ENCODE results near the gene NALF2.

Gene NALF2

DNA sequence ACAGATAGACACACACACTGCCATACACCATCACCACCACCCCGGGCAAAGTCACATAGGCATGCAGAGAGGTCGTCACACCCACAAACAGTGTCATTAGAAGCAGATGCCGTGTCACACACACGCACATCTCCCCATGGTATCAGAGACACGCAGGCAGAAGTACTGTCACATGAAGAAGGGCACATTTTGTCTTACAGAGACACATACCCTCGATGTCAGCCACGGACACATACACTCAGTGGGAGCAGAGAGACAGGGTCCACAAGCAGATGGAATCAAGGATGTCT, 3.3 kb downstream of the NALF2 start:
- Mint-ChIP-seq H3K27me3 (ENCODE audit: low read depth) (peaks cover 31% of the 10 kb centered on the region), H3K9me3 (no peaks in the 10 kb centered on the region), H3K4me3 (no peak overlapping the region), H3K4me1 (ENCODE audit: low read depth) (no peaks in the 10 kb centered on the region), H3K27ac (no peak overlapping the region), H3K36me3 (ENCODE audit: low read depth) (no peaks in the 10 kb centered on the region)

DNA sequence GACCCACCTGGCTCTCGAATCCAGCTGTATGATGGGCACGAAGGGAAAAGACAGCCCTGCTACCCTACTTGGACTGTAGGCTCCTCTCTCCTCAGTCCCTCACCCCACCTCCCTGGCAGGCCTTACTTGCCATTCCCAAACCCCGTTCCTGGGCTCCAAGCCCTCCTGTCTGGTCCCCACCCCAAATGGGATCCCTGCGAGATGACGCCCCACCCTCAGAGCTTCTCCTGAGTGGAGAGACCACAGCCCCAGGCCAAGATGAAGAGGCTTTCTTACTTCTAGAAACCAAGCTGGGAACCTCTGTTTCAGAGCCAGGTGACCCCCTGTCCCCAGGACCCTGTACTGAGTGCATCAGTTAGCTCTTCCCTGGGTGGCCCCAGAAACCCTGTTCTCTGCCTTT, 4.5 kb downstream of the NALF2 start:
- Mint-ChIP-seq H3K27ac (no peak overlapping the region), H3K4me3 (no peak overlapping the region), H3K9me3 (no peaks in the 10 kb centered on the region), H3K36me3 (ENCODE audit: low read depth) (no peaks in the 10 kb centered on the region), H3K4me1 (ENCODE audit: low read depth) (no peaks in the 10 kb centered on the region), H3K27me3 (ENCODE audit: low read depth) (peaks cover 31% of the 10 kb centered on the region)

DNA sequence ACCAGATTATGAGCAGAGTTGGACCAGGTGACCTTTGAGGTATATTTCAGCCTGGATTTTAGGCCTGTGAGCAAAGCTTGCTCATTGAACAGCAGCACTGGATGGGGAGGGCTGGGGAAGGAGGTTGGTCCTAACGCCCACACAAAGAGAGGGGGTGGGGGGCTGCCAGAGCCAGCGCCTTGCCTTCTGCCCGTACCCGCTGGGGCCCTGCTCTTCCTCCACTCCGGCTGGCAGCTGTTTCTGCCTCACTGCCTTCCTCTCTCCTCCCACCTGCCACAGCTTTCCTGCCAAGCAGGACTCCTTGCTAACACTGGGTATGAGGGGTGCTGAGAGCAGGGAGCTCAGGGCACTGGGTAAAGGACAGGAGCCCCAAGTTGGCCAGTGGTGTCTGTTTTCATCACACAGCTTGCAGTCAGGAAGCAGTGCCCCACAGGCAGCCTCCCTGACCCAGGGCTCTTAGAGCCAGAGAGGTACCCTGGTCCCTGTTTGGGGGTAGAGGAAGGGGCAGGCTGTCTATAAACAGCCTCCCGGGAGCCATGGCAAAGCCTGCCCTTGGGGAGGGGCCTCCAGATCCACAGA, 6.1 kb downstream of the NALF2 start:
- H3K27me3 Mint-ChIP-seq (ENCODE audit: low read depth) = peaks cover 31% of the 10 kb centered on the region
- H3K4me1 Mint-ChIP-seq (ENCODE audit: low read depth) = no peaks in the 10 kb centered on the region
- no peaks in the 10 kb centered on the region for H3K36me3 Mint-ChIP-seq (ENCODE audit: low read depth)
- no peak overlapping the region for H3K4me3 Mint-ChIP-seq
- H3K9me3 Mint-ChIP-seq = no peaks in the 10 kb centered on the region
- no peak overlapping the region for H3K27ac Mint-ChIP-seq

DNA sequence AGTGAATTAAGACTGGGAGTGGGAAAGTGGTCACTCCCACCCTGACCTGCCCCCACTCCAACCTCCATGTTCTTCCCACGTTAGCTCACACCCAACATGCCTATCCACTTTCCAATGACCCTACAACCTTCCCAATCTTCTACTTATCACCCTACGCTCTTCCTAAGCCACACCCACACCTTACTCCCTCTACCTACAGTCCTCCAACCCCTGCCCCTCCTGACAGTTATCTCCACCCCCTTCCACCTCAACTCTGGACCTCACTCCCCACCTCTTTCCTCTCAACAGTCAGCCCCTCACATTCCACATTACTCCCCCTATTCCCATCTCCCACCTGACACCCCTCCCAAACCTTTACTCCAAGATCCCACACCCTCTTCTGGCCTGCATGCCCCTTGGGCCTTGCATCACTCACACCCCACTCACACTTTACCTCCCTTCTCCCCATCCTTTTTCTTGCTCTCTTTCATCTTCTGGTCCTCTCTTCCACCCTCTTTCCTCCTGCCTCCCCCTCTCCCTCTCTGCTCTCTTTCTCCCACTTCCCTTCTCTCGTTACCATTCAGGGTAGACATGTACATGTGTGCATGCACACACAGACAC, 6.9 kb downstream of the NALF2 start:
- Mint-ChIP-seq H3K27me3 (ENCODE audit: low read depth) (peaks cover 31% of the 10 kb centered on the region), H3K4me3 (no peak overlapping the region), H3K27ac (no peak overlapping the region), H3K9me3 (no peaks in the 10 kb centered on the region), H3K4me1 (ENCODE audit: low read depth) (no peaks in the 10 kb centered on the region), H3K36me3 (ENCODE audit: low read depth) (no peaks in the 10 kb centered on the region)

DNA sequence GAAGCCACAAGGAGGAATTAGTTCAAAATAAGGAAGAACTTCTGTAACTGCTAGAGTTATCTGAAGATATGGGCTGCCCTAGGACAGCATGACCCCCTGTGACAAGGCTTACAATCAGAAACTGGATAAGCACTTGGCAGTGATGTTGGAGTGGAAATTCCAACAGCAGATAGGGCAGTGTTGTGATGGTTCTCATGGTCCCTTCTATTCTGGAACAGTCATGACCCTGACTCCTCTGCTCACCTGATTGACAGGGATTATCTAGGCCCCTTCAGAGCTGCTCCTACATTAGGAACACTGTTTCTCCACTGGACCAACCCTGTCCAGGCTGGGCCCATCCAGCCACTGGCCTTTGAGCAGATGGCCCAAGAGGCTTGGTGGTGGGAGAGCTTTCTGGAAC, 17.9 kb downstream of the NALF2 start:
- H3K9me3 Mint-ChIP-seq = no peaks in the 10 kb centered on the region
- peaks cover 4% of the 10 kb centered on the region for H3K27me3 Mint-ChIP-seq (ENCODE audit: low read depth)
- H3K4me1 Mint-ChIP-seq (ENCODE audit: low read depth) = no peaks in the 10 kb centered on the region
- no peak overlapping the region for H3K4me3 Mint-ChIP-seq
- H3K36me3 Mint-ChIP-seq (ENCODE audit: low read depth) = no peaks in the 10 kb centered on the region
- no peak overlapping the region for H3K27ac Mint-ChIP-seq

DNA sequence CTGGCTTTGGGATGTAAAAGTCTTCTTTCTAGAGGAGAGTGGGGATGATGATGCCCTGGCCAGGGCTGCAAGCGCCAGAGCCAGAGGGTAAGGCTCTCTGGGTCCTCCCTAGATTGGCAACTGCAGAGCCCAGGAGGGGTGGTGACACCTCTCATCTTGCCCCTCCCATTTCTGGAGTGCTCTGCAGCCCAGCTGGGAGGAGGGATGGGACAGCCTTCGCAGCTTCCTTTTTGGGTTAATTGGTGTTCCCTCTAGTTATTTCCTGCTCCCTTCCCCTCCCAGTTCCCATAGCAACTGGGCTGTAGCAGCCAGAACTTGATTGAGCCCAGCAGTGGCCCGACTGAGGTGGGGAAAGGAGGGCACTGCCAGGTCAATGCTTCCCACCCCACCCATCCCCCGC, 19.2 kb downstream of the NALF2 start:
- no peaks in the 10 kb centered on the region for H3K4me1 Mint-ChIP-seq (ENCODE audit: low read depth)
- no peaks in the 10 kb centered on the region for H3K36me3 Mint-ChIP-seq (ENCODE audit: low read depth)
- no peak overlapping the region for H3K4me3 Mint-ChIP-seq
- no peak overlapping the region for H3K27ac Mint-ChIP-seq
- no peaks in the 10 kb centered on the region for H3K9me3 Mint-ChIP-seq
- peaks cover 4% of the 10 kb centered on the region for H3K27me3 Mint-ChIP-seq (ENCODE audit: low read depth)

DNA sequence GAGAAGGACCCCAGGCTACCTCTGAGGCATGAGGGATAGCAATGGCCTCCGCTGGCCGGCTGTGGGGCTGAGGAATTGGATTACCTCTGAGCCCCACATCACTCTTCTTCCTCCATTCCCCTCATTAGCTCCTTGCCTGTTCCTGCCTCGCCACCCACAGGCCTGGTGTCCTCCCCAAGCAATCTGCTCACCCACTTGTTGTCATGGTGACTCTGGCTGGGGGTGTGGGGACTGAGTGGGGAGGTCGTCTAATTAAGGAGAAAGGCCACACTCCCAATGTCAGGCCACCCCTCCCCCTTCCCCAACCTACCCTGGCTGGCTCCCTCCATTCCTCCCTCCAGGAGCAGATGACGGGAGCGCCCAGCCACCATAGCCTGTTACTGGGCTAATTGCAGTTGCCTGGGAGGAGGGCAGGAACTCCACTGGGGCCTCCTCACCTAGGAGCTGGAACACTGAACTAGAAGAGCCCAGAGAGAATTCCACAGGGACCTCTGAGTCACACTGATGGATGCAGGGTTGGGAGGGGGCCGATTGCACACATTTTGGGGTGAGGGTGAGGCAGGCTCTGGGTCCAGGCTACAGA, 20.7 kb downstream of the NALF2 start:
- Mint-ChIP-seq H3K4me3 (no peak overlapping the region), H3K27me3 (ENCODE audit: low read depth) (peaks cover 4% of the 10 kb centered on the region), H3K4me1 (ENCODE audit: low read depth) (no peaks in the 10 kb centered on the region), H3K9me3 (no peaks in the 10 kb centered on the region), H3K36me3 (ENCODE audit: low read depth) (no peaks in the 10 kb centered on the region), H3K27ac (no peak overlapping the region)

DNA sequence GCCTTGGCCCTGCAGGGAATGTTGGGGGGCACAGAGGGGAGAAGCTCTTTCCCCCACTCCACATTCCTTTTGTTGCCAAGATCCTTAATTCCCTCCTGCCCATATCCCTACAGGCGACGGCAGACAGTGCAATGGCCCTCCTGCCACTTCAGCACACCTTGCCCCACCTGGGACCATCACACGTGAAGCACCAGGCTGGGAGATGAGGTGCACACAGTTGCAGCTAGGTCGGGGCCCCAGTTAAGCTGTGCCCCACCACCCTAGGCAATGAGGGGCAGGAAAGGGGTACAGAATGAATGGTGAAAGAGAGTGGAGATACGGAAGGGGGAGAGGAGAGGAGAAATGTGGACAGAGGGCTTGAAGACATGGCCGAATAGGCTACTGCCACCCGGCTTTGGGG, 26.2 kb downstream of the NALF2 start:
- Mint-ChIP-seq H3K36me3 (ENCODE audit: low read depth) (no peaks in the 10 kb centered on the region), H3K9me3 (no peaks in the 10 kb centered on the region), H3K4me3 (no peak overlapping the region), H3K4me1 (ENCODE audit: low read depth) (no peaks in the 10 kb centered on the region), H3K27ac (no peak overlapping the region), H3K27me3 (ENCODE audit: low read depth) (no peaks in the 10 kb centered on the region)

DNA sequence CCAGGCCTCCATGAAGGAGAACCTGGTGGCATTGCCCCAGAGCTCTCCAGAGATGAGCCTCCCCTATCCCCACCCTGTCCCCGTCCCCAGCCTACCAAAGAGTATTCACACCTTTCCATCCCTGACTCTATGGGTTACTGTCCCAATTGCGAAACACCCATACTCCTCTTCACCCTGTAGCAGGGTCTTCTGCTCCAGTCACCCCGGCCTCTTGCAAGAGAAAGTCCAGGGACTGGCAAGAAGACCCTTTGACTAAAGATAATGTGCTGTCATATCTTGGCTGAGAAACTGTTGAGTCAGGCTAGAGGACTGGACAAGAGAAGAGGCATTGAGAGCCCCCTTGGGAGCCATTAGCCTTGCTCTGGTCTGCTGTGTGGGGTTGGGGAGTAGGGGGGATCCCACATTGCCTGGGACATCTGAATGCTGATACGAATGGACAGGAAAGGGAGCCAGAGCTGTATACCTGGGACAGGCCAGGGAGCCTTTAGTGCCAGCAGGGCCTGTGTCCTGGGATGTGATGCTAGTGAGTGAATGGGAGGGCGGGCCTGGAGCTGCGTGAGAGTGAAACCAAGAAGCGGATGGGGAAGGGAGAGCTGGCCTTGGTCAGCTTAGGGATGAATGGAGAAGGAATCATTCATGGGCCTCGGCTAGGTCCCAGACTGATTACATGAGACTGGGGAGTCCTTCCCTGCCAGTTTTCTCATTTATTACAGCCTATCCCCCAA, 27.1 kb downstream of the NALF2 start:
- Mint-ChIP-seq H3K27ac (no peak overlapping the region), H3K9me3 (no peaks in the 10 kb centered on the region), H3K4me1 (ENCODE audit: low read depth) (no peaks in the 10 kb centered on the region), H3K27me3 (ENCODE audit: low read depth) (no peaks in the 10 kb centered on the region), H3K36me3 (ENCODE audit: low read depth) (no peaks in the 10 kb centered on the region), H3K4me3 (no peak overlapping the region)

DNA sequence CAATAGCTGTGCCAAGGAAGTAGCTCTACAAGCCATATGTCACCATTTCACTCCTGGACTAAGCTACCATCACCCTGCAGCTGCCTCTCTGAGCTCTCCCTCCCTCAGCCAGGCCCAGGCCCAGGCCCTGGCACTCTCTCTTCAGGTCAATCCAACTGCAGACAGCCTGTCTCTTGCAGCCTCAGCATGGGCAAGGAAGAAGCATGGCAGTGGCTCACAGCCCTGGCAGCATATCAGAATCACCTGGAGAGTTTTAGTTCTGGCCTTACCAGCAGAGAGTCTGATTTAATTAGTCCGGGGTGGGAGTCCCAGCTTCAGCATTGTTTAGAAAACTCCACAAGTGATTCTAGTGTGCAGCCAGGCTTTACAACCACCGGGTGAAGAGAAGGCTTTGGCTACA, 31.5 kb downstream of the NALF2 start:
- H3K4me3 Mint-ChIP-seq = no peak overlapping the region
- H3K27ac Mint-ChIP-seq = no peak overlapping the region
- no peaks in the 10 kb centered on the region for H3K36me3 Mint-ChIP-seq (ENCODE audit: low read depth)
- peaks cover 16% of the 10 kb centered on the region for H3K4me1 Mint-ChIP-seq (ENCODE audit: low read depth)
- no peaks in the 10 kb centered on the region for H3K27me3 Mint-ChIP-seq (ENCODE audit: low read depth)
- H3K9me3 Mint-ChIP-seq = no peaks in the 10 kb centered on the region

DNA sequence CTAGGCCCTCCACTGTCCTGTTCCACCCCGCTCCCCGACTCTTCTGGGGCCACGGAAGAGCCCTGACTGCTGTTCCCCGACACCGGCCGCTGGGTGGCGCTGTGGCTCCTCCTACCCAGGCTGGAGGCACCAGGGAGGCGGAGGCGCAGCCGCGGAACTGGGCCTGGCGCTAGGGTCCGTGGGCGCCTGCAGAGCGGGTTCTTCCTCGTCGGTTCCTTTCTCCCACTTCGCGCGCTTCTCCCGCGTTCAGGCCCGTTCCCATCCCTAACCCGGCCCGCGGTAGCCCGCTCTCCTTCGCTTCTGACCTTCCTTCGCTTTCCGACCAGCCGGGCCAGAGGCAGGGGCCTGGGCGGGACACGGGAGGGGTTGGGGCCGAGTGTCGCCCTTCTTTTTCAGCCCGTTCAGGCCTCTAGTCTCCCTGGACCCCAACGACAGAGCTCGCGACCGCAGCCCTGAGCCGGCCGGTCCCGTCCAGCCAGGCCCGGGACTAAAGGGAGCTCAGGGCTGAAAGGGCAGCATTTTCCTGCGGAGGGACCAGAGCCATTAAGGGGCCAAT, 34.3 kb downstream of the NALF2 start:
- no peaks in the 10 kb centered on the region for H3K9me3 Mint-ChIP-seq
- H3K4me1 Mint-ChIP-seq (ENCODE audit: low read depth) = peaks cover 16% of the 10 kb centered on the region
- no peaks in the 10 kb centered on the region for H3K27me3 Mint-ChIP-seq (ENCODE audit: low read depth)
- H3K4me3 Mint-ChIP-seq = peak overlapping the region; percentile 28
- H3K27ac Mint-ChIP-seq = no peak overlapping the region
- H3K36me3 Mint-ChIP-seq (ENCODE audit: low read depth) = no peaks in the 10 kb centered on the region

DNA sequence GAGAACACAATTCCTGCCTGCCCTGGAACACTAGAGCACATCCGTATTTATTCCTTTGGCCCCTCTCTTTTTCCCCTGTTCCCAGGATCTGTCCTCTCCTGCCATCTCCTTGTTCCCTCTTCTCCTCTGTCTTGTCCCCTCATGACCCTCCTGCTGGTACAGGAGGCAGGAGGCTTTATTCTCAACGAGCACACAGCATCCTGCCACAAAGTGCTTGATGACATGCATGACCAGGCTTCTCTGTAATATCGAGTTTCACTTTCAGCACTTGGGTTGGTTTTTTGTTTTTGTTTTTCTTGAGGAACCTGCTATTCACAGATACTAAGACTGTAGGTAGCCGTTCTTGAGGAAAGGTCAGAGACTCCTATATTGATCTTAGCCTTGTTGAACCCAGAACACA, 35.3 kb downstream of the NALF2 start:
- H3K4me3 Mint-ChIP-seq = peak overlapping the region; percentile 29
- H3K4me1 Mint-ChIP-seq (ENCODE audit: low read depth) = peaks cover 16% of the 10 kb centered on the region
- no peaks in the 10 kb centered on the region for H3K9me3 Mint-ChIP-seq
- no peaks in the 10 kb centered on the region for H3K27me3 Mint-ChIP-seq (ENCODE audit: low read depth)
- H3K36me3 Mint-ChIP-seq (ENCODE audit: low read depth) = no peaks in the 10 kb centered on the region
- H3K27ac Mint-ChIP-seq = peak overlapping the region; percentile 79

DNA sequence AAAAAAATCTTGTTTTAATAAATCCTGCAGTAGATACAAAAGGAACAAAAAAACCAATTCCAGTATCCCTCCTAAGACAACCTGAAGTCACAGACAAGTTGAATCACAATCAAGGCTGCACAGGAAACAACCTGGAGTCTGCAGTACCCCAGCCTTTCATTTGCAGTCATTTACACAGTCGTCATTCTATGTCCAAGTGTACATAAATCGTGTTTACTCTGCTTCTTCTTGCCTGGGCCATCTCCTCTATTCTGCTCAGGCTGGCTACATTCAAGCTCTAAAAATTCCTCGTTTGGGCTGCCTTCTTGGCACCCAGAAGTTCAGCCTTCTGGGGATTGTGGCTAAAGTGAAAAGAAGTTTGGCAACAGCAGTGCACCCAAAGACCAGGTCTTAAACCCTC, 37.8 kb downstream of the NALF2 start:
- no peak overlapping the region for H3K27ac Mint-ChIP-seq
- H3K4me1 Mint-ChIP-seq (ENCODE audit: low read depth) = peaks cover 16% of the 10 kb centered on the region
- H3K4me3 Mint-ChIP-seq = no peak overlapping the region
- H3K36me3 Mint-ChIP-seq (ENCODE audit: low read depth) = no peaks in the 10 kb centered on the region
- H3K9me3 Mint-ChIP-seq = peaks cover 11% of the 10 kb centered on the region
- H3K27me3 Mint-ChIP-seq (ENCODE audit: low read depth) = no peaks in the 10 kb centered on the region

DNA sequence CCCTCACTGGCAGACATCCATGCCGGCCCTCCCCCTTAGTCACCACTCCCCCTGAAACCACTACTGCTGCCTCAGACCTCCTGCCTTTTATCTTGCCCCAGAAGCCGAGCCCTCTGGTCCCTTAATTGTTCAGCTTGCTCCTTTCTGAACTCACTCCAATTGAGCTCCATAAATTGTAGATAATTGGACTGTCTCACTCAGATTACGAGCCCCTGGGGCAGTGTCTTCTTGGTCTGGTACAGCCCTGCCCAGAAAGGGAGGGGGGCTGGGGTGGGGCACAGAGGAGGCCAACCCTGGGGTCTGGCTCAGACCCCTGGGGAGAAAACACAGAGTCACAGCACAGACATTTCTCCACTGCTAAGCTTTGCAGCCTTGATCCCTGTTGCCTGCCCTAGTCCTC, 39.4 kb downstream of the NALF2 start:
- peaks cover 11% of the 10 kb centered on the region for H3K9me3 Mint-ChIP-seq
- H3K27me3 Mint-ChIP-seq (ENCODE audit: low read depth) = no peaks in the 10 kb centered on the region
- H3K4me1 Mint-ChIP-seq (ENCODE audit: low read depth) = peaks cover 10% of the 10 kb centered on the region
- H3K4me3 Mint-ChIP-seq = no peak overlapping the region
- no peak overlapping the region for H3K27ac Mint-ChIP-seq
- H3K36me3 Mint-ChIP-seq (ENCODE audit: low read depth) = no peaks in the 10 kb centered on the region

DNA sequence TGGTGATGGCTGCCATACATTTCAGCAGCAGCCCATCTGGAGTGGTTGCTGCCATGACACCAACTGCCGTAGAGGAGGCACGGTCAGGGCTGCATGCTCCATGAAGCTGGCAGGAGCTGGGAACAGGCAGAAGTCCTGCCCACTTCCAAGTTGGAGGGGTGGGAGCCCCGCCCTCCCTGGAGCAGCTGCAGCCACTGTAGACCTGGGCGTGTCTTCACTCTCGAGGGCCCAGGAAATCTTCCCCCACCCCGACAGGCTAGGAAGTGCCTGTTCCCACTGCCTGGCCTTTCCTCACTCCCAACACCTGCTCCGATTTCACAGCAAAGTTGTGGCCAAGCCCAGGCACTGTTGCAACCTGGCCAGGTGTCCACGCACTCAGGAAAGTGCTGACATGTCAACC, 42.3 kb downstream of the NALF2 start:
- H3K27me3 Mint-ChIP-seq (ENCODE audit: low read depth) = no peaks in the 10 kb centered on the region
- H3K27ac Mint-ChIP-seq = no peak overlapping the region
- H3K9me3 Mint-ChIP-seq = peaks cover 11% of the 10 kb centered on the region
- no peak overlapping the region for H3K4me3 Mint-ChIP-seq
- no peaks in the 10 kb centered on the region for H3K4me1 Mint-ChIP-seq (ENCODE audit: low read depth)
- H3K36me3 Mint-ChIP-seq (ENCODE audit: low read depth) = no peaks in the 10 kb centered on the region

Data from T-helper 1 cell treated with Interleukin-12 subunit alpha and Interleukin-12 subunit beta and Interleukin-4 antibody, amounts not matched to agents 30 μg/mL and 1 μg/mL, for 36 hours (primary cell).